Cardiac muscle cell (in vitro differentiated cells and primary cell): ENCODE data around the gene EGLN1. TPM values are rescaled to one million over a fixed set of nuclear protein-coding genes. Genes with fewer than 3 reads are reported as not detected.

ENCODE experiments used
- DNase-seq, 2 donors: peaks; one replicate each; pipeline versions ENCODE4 v3.0.0 to v3.0.0-alpha.2; 2010 to 2017; ENCODE audit warnings: low read depth in 1 of 2, low spot score in 1 of 2
- H3K27ac ChIP-seq: fragments of 200-600 bp; sonication (generic); 2 replicates; pipeline ENCODE4 v1.5.1; 2016
- H3K27me3 ChIP-seq: fragments of 200-600 bp; sonication (generic); 2 replicates; pipeline ENCODE4 v1.6.0; 2016; ENCODE audit warnings: control low read depth
- H3K36me3 ChIP-seq: fragments of 200-600 bp; sonication (generic); 2 replicates; pipeline ENCODE4 v1.5.1; 2016; ENCODE audit warnings: control low read depth
- H3K4me1 ChIP-seq: fragments of 200-600 bp; sonication (generic); 2 replicates; pipeline ENCODE4 v1.8.1; 2017; ENCODE audit warnings: low read depth, mild to moderate bottlenecking, mixed run types
- H3K4me3 ChIP-seq: fragments of 200-600 bp; sonication (generic); 2 replicates; pipeline ENCODE4 v1.5.1; 2016; ENCODE audit warnings: mild to moderate bottlenecking
- H3K9me3 ChIP-seq: fragments of 200-600 bp; sonication (generic); 2 replicates; pipeline ENCODE4 v1.5.1; 2017; ENCODE audit warnings: low read depth, mild to moderate bottlenecking, control low read depth
- polyA plus RNA-seq: library from polyadenylated mRNA; unstranded; fragments of >200 nt; fragmentation: Nextera tagmentation; extraction: Ambion mirVana; gene quantifications from 2 replicates; pipeline ENCODE4 v1.2.1, GENCODE V29; 2016
- total RNA-seq: library from RNA; depleted of rRNA; stranded (reverse); fragments of >200 nt; gene quantifications from 2 replicates; pipeline ENCODE4 v1.2.3, GENCODE V29; 2016
- TF ChIP-seq, protein P1 (sequence below): IDR thresholded peaks from 2 replicates; pipeline ENCODE4 v1.5.1; 2012; ENCODE audit warnings: low read depth, mild to moderate bottlenecking, low read length

Gene EGLN1
- total and polyA plus RNA-seq, 2 experiments from 2014 or later: 54.0 to 67.6 TPM

DNA sequence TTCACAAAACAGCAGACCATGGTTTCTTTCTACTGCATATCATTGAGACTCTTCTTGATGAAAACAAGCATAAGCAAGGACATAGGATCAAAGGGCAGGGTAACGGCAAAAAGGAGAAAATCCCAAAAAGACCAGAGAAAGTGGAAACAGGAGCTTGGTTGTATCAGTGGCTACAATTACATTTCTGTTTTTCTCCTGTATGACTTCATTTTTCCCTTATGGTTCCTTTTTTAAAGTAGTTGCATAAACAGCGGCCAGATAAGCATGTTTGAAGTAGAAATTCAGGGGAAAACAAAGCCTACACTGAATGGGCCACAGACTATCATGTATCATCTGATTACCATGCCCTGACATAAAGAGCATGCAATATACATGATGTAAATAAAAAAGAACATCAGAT, 4.6 kb downstream of the EGLN1 start:
- H3K4me1 ChIP-seq: peaks cover 56% of the 10 kb centered on the region
- no peak overlapping the region for H3K27ac ChIP-seq
- peak overlapping the region; percentile 95 for H3K4me3 ChIP-seq
- no peaks in the 10 kb centered on the region for H3K36me3 ChIP-seq
- no peaks in the 10 kb centered on the region for H3K27me3 ChIP-seq
- peak in 1 of 2 donors; percentile 21 for DNase-seq
- TF ChIP-seq, protein P1, sequence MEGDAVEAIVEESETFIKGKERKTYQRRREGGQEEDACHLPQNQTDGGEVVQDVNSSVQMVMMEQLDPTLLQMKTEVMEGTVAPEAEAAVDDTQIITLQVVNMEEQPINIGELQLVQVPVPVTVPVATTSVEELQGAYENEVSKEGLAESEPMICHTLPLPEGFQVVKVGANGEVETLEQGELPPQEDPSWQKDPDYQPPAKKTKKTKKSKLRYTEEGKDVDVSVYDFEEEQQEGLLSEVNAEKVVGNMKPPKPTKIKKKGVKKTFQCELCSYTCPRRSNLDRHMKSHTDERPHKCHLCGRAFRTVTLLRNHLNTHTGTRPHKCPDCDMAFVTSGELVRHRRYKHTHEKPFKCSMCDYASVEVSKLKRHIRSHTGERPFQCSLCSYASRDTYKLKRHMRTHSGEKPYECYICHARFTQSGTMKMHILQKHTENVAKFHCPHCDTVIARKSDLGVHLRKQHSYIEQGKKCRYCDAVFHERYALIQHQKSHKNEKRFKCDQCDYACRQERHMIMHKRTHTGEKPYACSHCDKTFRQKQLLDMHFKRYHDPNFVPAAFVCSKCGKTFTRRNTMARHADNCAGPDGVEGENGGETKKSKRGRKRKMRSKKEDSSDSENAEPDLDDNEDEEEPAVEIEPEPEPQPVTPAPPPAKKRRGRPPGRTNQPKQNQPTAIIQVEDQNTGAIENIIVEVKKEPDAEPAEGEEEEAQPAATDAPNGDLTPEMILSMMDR: no peak
- no peaks in the 10 kb centered on the region for H3K9me3 ChIP-seq

DNA sequence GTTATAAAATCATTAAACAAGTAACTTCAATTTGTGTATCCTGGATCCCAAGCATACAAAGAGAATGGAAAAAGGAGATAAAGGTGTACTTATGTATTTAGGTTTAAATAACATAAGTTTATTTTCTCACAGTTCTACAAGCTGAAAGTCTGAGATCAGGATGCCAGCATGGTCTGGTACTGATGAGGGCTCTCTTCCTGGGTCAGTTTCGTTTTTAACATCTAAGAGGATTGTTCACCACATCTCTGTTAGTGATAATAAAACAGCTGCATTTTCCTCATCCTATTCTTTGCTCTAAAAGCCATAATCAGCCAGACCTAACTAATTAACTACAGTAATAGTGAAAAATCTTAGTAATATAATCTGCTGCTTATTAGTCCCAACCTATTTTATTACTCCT, 5.2 kb downstream of the EGLN1 start:
- H3K27me3 ChIP-seq: no peaks in the 10 kb centered on the region
- peak overlapping the region; percentile 95 for H3K4me3 ChIP-seq
- peak overlapping the region; percentile 20 for H3K27ac ChIP-seq
- peak in 1 of 2 donors; percentile 29 for DNase-seq
- peaks cover 60% of the 10 kb centered on the region for H3K4me1 ChIP-seq
- TF ChIP-seq, protein P1: no peak
- H3K9me3 ChIP-seq: no peaks in the 10 kb centered on the region
- no peaks in the 10 kb centered on the region for H3K36me3 ChIP-seq

DNA sequence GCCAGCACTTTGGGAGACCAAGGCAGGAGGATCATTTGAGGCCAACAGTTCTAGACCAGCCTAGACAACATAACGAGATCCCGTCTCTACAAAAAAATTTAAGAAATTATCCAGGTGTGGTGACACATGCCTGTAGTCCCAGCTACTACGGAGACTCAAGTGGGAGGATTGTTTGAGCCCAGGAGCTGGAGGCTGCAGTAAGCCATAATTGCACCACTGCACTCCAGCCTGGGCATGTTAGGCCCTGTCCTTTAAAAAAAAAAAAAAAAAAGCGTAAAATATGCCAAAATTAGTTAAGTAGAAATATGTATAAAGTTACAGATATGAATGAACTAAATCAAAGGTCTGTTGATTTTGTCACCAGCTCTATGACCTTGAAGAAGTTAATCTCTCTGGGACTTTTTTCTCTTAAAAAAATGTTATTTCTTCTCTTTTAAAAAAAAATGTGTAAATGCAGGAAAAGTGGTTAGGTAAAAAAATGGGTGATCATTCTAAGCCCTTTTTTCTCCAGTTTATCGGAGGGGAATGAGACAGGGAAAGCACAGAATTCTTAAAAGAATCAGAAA, 7.0 kb downstream of the EGLN1 start:
- Histone ChIP-seq H3K27me3 (no peaks in the 10 kb centered on the region), H3K4me1 (peaks cover 72% of the 10 kb centered on the region), H3K36me3 (no peaks in the 10 kb centered on the region), H3K9me3 (no peaks in the 10 kb centered on the region), H3K4me3 (no peak overlapping the region), H3K27ac (peak overlapping the region; percentile 87)
- TF ChIP-seq, protein P1: no peak
- DNase-seq: no peak

DNA sequence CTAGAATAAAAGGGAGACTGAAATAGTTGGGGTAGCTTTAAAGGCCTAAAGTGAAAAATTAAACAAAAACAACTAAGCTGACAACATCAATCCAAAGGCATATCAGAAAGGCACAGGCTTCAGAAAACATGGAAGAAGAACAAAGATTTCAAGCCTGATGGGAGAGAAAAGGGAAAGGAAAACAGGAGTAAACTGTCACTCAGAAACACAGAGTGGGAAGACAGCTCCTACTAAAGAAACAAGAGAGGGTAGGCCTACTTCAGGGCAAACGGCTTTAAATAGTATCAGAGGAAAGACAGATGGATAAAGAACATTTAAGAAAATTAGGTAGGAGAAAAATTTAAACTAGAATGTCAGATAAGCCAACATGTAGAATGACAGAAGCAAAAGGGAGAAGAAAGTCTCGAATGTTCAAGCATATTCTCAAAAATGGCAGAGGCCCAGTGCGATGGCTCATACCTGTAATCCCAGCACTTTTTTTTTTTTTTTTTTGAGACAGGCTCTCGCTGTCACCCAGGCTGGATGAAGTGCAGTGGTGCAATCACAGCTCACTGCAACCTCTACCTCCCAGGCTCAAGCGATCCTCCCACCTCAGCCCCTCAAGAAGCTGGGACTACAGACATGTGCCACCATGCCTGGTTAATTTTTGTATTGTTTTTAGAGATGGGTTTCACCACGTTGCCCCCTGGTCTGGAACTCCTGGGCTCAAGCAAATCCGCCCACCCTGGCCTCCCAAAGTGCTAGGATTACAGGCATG, 7.6 kb downstream of the EGLN1 start:
- H3K27ac ChIP-seq: peak overlapping the region; percentile 87
- H3K4me1 ChIP-seq: peaks cover 77% of the 10 kb centered on the region
- H3K36me3 ChIP-seq: no peaks in the 10 kb centered on the region
- no peaks in the 10 kb centered on the region for H3K9me3 ChIP-seq
- H3K27me3 ChIP-seq: no peaks in the 10 kb centered on the region
- TF ChIP-seq, protein P1: no peak
- H3K4me3 ChIP-seq: no peak overlapping the region
- peak in 1 of 2 donors; percentile 26 for DNase-seq

DNA sequence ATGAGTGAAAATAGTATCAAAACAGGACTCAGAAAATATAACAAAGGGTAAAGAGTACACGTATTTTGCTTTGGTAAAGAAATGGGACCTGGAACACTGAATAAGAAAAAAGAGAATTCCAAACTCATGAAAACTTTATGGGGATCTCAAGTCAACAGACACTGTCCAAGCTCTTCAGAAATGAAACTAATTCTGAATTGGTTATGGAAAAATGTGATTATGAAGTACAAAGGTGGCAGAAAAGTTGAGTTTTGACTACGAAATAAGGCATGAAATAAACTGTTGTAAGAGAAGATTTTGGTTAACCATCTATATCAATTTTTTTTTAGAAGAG, 8.4 kb downstream of the EGLN1 start:
- TF ChIP-seq, protein P1: no peak
- H3K4me3 ChIP-seq: no peak overlapping the region
- peak overlapping the region; percentile 87 for H3K27ac ChIP-seq
- no peaks in the 10 kb centered on the region for H3K36me3 ChIP-seq
- peaks cover 79% of the 10 kb centered on the region for H3K4me1 ChIP-seq
- H3K27me3 ChIP-seq: no peaks in the 10 kb centered on the region
- no peaks in the 10 kb centered on the region for H3K9me3 ChIP-seq
- DNase-seq: no peak
